GM20000 (cell line): ENCODE measurements around the gene ZNF474.
"Not testable (repeated sequence)": the region's sequence is repeated elsewhere in the genome, so short reads cannot be mapped to it uniquely, and the experiment has no call there.

Experiments
- DNase-seq: peaks from one replicate; pipeline ENCODE4 v3.0.0; 2012; ENCODE audit warnings: low spot score
- TF ChIP-seq, protein P1 (sequence below): IDR thresholded peaks from 2 replicates; pipeline ENCODE4 v1.5.1; 2012; ENCODE audit warnings: mild to moderate bottlenecking, control low read depth; ENCODE audit errors: extremely low read depth, missing control alignments

Gene ZNF474

DNA sequence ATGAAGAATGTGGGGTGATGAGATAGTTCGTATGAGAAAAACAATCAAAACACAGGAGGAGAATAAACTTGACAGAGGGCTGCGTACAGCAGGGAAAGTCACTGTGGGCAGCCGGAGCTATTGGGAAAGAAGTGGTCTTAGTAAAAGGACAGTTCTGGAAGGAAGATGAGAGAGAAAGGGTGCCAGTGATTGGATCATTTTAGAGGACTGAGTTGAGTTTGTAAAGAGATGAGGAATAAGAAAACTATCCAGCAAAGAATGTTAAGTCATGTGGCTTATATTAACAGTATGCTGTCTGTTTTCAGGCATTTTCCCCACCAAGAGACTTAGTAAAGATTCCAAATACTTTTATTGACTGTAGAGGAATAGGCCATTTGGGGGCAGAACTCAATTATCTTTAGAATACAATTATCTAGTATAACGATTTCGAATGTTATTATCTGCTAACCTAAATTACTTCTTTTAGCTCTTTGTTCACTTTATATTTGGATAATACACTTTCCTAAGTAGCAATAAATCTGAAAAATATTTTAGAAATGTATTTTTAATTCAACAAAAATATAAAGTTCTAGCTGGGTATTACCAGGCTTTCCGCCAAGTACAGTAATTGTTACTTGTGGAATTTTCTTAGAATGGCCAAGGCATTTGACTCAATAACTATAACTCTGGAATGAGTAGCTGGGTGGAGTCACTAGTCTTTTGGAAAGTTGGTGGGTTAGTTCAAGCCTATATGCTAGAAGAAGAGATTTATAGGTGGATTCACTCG is 35.7 kb upstream of the ZNF474 start:
- DNase-seq: no peak
- TF ChIP-seq, protein P1, sequence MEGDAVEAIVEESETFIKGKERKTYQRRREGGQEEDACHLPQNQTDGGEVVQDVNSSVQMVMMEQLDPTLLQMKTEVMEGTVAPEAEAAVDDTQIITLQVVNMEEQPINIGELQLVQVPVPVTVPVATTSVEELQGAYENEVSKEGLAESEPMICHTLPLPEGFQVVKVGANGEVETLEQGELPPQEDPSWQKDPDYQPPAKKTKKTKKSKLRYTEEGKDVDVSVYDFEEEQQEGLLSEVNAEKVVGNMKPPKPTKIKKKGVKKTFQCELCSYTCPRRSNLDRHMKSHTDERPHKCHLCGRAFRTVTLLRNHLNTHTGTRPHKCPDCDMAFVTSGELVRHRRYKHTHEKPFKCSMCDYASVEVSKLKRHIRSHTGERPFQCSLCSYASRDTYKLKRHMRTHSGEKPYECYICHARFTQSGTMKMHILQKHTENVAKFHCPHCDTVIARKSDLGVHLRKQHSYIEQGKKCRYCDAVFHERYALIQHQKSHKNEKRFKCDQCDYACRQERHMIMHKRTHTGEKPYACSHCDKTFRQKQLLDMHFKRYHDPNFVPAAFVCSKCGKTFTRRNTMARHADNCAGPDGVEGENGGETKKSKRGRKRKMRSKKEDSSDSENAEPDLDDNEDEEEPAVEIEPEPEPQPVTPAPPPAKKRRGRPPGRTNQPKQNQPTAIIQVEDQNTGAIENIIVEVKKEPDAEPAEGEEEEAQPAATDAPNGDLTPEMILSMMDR: no peak

DNA sequence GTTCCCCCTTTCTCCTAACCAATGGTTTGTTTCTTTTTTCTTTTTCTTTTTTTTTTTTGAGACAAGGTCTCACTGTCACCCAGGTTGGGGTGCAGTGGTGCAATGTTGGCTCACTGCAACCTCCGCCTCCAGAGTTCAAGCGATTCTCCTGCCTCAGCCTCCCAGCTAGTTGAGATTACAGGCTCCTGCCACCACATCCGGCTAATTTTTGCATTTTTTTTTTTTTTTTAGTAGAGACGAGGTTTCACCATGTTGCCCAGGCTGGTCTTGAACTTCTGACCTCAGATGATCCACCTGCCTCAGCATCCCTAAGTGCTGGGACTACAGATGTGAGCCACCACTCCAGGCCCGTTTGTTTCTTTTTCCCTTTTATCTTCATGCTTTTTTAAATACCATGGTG is 35.1 kb upstream of the ZNF474 start:
- DNase-seq: not testable (repeated sequence)

DNA sequence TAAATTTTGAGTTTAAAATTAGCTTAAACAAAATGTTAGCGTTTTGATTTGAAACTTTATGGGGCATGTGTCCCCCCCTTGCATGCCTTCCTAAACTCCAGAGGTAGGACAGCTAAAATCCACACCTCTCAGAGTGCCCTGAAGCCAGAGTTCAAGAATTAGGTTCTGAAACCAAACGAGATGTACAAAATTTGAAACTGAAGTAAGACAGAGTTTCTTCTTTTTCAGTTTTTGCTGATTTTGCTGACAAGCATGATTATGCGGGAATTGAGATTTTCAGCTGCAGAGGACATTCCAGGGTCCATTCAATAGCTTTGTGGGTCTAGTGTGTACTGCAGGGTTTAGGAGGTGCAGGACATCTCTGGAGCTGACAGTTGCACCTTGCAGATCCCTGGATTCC is 34.2 kb upstream of the ZNF474 start:
- TF ChIP-seq, protein P1: no peak

DNA sequence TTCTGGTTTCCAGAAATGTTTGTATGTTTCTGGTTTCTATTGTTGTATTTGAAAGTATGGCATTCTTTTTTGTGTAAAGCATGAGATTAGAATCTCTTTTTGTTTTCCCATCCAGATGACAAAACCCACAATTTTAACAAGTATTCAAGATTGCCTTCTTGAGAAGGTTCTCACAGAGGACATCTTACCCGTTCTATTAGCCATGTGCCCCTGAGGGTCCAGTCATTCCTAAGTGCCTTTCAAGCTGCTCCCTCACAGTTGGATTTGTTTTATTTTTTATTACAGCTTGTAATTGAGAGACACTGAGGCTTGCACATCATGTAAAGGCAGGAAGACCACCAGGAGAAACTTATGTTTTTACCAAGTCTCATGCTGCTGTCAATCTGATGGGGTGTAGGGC is 32.0 kb upstream of the ZNF474 start:
- DNase-seq: no peak
- TF ChIP-seq, protein P1: no peak

More for the DNA sequence above, 34.2 kb upstream of the ZNF474 start:
- DNase-seq: no peak

DNA sequence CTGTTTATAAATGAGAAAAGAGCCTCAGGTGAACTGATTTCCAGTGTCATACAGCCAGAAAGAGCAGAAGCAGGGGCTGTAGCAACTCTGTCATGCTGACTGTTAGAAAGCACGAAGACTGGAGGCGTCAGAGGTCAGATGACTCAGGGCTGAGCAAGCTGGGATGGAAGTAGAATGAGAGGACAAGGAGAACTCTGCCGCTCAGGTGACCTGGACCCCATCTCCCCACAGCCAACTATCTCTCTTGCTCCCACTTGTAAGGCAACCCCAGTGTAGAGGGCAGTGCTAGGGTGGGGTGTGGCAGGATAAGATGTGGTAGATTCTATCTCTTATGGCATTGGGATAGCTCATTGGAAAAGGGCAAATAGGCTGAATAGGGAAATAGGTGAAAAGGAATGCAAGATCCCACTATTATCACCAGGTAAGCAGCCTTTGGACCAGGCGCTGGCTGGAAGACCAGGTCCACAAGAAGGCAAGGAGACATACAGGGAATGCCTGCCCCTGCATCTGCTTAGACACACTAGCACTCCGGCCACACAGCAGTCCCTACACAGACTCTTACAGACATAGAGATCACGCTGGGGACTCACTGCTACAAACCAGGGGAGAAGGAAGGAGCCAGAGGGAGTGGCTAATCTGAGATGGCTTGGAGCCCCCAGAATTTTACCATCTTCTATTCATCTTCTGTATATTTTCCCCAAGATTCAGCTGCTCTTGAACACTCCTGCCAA is 30.1 kb upstream of the ZNF474 start:
- no peak for DNase-seq
- TF ChIP-seq, protein P1: no peak

DNA sequence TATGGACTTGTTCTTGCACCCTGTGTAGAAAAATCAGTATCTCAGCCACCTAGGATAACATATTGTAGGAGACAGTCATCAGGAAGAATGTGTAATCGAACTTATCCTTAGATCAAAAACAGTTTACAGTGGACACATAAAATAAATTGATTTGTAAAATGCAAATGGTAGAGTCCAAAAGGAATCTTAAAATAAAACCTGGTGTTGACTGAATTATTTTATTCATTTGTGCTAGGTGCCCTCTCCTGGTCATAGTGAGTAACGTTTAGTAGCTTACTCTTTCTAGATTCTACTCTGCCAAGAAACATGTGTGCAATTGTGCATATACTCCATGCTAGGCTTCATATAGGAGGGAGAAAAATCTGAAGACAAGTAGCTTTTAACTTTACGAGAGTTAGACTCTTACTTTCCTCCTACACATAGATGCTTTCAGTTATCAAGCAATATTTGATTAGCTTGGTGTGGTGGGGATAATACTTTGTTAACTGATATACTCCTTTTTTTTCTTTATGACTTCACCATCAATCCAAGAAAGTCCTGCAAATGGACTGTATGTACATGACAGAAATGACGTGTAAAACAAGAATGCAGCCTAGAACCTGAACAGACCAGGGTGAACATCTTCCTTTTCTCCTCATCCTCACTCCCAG is 27.6 kb upstream of the ZNF474 start:
- TF ChIP-seq, protein P1: no peak
- no peak for DNase-seq

DNA sequence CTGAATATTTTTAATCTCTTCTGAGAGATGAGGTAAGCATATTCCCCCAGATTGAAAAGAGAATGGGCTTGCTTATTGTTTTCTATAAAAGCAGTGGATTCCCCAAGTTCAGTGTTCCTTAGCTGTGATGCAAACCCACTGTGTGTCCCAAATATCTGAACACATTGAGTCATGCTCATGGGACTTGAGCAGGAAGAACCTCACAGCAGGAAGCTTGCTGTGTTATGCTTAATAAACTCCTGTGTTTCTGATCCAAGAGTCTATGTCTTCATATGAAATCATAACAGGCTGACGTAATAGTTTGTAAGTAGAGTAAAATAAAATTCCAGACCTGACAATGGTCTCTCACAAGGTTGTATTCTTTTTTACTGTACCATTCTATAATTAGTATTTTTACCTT is 26.5 kb upstream of the ZNF474 start:
- no peak for DNase-seq
- TF ChIP-seq, protein P1: no peak
